T-helper 1 cell (primary cell): ENCODE measurements around the gene CCDC184.
"Not testable (repeated sequence)": the region's sequence is repeated elsewhere in the genome, so short reads cannot be mapped to it uniquely, and the experiment has no call there.

Source experiments
- DNase-seq, 5 donors: peaks; one replicate each; pipeline ENCODE4 v3.0.0-alpha.2; 2012 to 2020

CCDC184 gene

GRCh38 chr12:48209495-48209894, 26.1 kb downstream of the CCDC184 start:
- not testable (repeated sequence) for DNase-seq

- no peak for DNase-seq
These were observed 33.3 kb downstream of the CCDC184 start for GRCh38 chr12:48216785-48217184.

GRCh38 chr12:48219631-48220030, 36.2 kb downstream of the CCDC184 start:
- no peak for DNase-seq

- DNase-seq, result no peak
These were observed 37.3 kb downstream of the CCDC184 start for GRCh38 chr12:48220701-48221100.

GRCh38 chr12:48221645-48222044, 38.2 kb downstream of the CCDC184 start:
- no peak for DNase-seq

GRCh38 chr12:48224533-48224932, 41.1 kb downstream of the CCDC184 start:
- DNase-seq, result not testable (repeated sequence)

- not testable (repeated sequence) for DNase-seq
These were observed 47.9 kb downstream of the CCDC184 start for GRCh38 chr12:48231169-48231958.
